Right lobe of liver (tissue), 4 donors: Measurements from ENCODE around the gene CCDC92.

Experiments
- CTCF ChIP-seq, 4 donors: fragments of 200-600 bp in 3 of 4; fragments of 450-650 bp in 1 of 4; IDR thresholded peaks; one replicate each; pipeline versions ENCODE4 v1.5.1 to v1.8.0; 2016 to 2022; ENCODE audit warnings: antibody characterized with exemption in 4 of 4, mild to moderate bottlenecking in 2 of 4
- POLR2A ChIP-seq: fragments of 450-650 bp; IDR thresholded peaks from one replicate; pipeline ENCODE4 v1.6.1; 2017; ENCODE audit warnings: antibody characterized with exemption, mild to moderate bottlenecking
- donor health status: DM: no; HTN: no; CAD: no.
- donor health status: DM: no; HTN: no; CAD: no.
- donor health status: DM: no; HTN: yes; CAD: no.

DNA sequence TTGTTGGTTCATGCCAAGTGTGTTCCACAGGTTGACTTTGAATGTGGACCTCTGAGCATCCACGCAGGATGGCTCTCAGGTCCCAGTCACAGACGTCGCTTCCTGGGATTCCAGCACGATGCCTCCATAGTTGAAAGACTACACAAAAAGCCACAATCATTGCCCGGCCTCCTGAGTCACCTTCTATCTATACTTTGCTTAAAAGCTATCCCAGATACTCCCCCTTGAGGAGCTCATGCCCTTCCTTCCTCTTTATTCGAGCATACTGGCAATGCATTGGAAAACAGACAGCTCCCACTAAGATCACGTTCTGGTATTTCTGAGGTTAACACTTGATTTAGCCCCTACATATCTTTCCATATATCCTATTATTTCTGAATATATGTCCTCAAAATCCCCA lies 40.4 kb upstream of the CCDC92 start:
- TF ChIP-seq CTCF (IDR thresholded peaks at IDR 0.05) (no peak), POLR2A (no peak)
